Colonic mucosa (tissue), 4 donors: ENCODE measurements around the gene ERBIN. TPM values are rescaled to one million over a fixed set of nuclear protein-coding genes. Genes with fewer than 3 reads are reported as not detected.
"Not testable (repeated sequence)": the region's sequence is repeated elsewhere in the genome, so short reads cannot be mapped to it uniquely, and the experiment has no call there.

Source experiments
- DNase-seq: peaks from one replicate; pipeline ENCODE4 v3.0.0-alpha.2; 2020
- H3K27ac ChIP-seq: fragments of 200-600 bp; one replicate; pipeline ENCODE4 v1.8.0; 2021
- H3K27me3 ChIP-seq: fragments of 200-600 bp; one replicate; pipeline ENCODE4 v1.8.0; 2021
- H3K36me3 ChIP-seq: fragments of 200-600 bp; one replicate; pipeline ENCODE4 v1.8.0; 2021
- H3K4me1 ChIP-seq: fragments of 200-600 bp; one replicate; pipeline ENCODE4 v1.8.0; 2021; ENCODE audit warnings: mild to moderate bottlenecking
- H3K4me3 ChIP-seq: fragments of 200-600 bp; one replicate; pipeline ENCODE4 v1.8.0; 2021
- H3K9ac ChIP-seq, 2 donors: one replicate each; pipeline ENCODE4 v1.7.0; 2013; ENCODE audit warnings: control low read depth in 2 of 2, low read depth in 2 of 2, low read length in 2 of 2
- H3K9me3 ChIP-seq: fragments of 200-600 bp; one replicate; pipeline ENCODE4 v1.8.0; 2021
- intact Hi-C: fragments of 100-400 bp; cut with DNase I; formaldehyde crosslinking; loops from one replicate; pipeline ENCODE4 v1.14.1; 2022
- total RNA-seq, 2 donors: library from RNA; stranded (reverse); fragmentation: NEBNext Ultra II Directional in 1 of 2; extraction: Animal tissue kit (Norgen Biotek cat#: 25700) in 1 of 2; gene quantifications; one replicate each; pipeline ENCODE4 v1.2.1, GENCODE V29; 2021
- TF ChIP-seq, protein P1 (sequence below): fragments of 200-600 bp; IDR thresholded peaks from one replicate; pipeline ENCODE4 v1.8.0; 2022; ENCODE audit warnings: antibody characterized with exemption, mild to moderate bottlenecking
- donor health status: healthy.
- donor health status: DM: no; HTN: no; CAD: no.
- donor health status: DM: no; HTN: no; CAD: no.

ERBIN gene, protein sequence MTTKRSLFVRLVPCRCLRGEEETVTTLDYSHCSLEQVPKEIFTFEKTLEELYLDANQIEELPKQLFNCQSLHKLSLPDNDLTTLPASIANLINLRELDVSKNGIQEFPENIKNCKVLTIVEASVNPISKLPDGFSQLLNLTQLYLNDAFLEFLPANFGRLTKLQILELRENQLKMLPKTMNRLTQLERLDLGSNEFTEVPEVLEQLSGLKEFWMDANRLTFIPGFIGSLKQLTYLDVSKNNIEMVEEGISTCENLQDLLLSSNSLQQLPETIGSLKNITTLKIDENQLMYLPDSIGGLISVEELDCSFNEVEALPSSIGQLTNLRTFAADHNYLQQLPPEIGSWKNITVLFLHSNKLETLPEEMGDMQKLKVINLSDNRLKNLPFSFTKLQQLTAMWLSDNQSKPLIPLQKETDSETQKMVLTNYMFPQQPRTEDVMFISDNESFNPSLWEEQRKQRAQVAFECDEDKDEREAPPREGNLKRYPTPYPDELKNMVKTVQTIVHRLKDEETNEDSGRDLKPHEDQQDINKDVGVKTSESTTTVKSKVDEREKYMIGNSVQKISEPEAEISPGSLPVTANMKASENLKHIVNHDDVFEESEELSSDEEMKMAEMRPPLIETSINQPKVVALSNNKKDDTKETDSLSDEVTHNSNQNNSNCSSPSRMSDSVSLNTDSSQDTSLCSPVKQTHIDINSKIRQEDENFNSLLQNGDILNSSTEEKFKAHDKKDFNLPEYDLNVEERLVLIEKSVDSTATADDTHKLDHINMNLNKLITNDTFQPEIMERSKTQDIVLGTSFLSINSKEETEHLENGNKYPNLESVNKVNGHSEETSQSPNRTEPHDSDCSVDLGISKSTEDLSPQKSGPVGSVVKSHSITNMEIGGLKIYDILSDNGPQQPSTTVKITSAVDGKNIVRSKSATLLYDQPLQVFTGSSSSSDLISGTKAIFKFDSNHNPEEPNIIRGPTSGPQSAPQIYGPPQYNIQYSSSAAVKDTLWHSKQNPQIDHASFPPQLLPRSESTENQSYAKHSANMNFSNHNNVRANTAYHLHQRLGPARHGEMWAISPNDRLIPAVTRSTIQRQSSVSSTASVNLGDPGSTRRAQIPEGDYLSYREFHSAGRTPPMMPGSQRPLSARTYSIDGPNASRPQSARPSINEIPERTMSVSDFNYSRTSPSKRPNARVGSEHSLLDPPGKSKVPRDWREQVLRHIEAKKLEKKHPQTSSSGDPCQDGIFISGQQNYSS (N-terminal part only)
- 100 to 1,000 TPM in 1 of 2 donors, 10 to 100 TPM in 1; 69.3 to 110 TPM for total RNA-seq

DNA sequence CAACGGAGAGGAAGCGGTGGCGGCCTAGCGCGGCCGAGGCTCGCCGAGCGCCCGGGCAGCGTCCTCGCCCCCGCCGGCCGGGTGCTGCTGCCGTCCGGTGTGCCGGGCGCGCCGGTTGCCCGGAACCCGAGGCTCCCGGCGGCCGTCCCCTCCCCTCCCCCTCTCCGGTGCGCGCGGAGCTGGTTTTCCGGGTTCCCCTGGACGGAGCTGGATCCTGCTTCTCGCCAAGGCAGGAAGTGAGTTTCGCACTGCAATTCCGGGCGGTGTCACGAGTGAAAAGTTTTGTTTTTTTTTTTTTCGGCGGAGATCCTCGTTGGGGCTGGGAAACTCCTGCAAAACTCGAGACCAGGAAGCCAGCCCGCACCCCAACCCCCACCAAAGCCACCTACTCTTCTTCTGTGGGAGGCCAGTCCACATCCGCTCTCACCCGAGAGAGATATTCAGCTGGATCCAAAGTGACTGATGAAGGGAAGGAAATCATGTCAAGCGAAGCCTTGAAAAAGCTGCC lies at the start of gene ERBIN:
Gene ERBIN, plus strand, starts transcription at position 300 of the 508 bp plus-strand sequence. CDS start 66,144 bp downstream, outside the sequence.
- H3K27ac ChIP-seq: peak within 1 kb of the TSS; percentile 100
- H3K4me3 ChIP-seq: peak within 1 kb of the TSS; percentile 74
- peak; percentile 89 for DNase-seq
- no peaks in the 10 kb centered on the region for H3K9me3 ChIP-seq
- TF ChIP-seq, protein P1, sequence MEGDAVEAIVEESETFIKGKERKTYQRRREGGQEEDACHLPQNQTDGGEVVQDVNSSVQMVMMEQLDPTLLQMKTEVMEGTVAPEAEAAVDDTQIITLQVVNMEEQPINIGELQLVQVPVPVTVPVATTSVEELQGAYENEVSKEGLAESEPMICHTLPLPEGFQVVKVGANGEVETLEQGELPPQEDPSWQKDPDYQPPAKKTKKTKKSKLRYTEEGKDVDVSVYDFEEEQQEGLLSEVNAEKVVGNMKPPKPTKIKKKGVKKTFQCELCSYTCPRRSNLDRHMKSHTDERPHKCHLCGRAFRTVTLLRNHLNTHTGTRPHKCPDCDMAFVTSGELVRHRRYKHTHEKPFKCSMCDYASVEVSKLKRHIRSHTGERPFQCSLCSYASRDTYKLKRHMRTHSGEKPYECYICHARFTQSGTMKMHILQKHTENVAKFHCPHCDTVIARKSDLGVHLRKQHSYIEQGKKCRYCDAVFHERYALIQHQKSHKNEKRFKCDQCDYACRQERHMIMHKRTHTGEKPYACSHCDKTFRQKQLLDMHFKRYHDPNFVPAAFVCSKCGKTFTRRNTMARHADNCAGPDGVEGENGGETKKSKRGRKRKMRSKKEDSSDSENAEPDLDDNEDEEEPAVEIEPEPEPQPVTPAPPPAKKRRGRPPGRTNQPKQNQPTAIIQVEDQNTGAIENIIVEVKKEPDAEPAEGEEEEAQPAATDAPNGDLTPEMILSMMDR: no peak
- no peaks in the 10 kb centered on the region for H3K27me3 ChIP-seq
- H3K4me1 ChIP-seq: peaks cover 3% of the 10 kb centered on the region
- H3K36me3 ChIP-seq: no peaks in the 10 kb centered on the region
- peak within 1 kb of the TSS; percentile 88 to 100 for H3K9ac ChIP-seq
- intact Hi-C loops: loop anchor here (10.0 kb wide), 2 partner anchors 88 to 112 kb away; no protein-coding TSS in a partner anchor

DNA sequence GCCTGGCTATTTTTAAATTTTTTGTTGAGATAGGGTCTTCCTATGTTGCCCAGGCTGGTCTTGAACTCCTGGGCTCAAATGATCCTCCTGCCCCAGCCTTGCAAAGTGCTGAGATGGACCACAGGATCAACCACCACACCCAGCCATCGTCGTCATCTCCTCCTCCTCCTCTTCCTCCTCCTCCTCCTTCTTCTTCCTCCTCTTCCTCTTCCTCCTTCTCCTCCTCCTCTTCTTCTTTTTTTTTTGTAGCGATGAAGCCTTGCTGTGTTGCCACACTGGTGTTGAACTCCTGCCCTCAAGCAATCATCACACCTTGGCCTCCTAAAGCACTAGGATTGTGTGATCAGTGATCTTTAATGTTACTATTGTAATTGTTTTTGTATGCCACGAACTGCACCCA lies 49.4 kb upstream of the ERBIN start:
- no peak overlapping the region for H3K9ac ChIP-seq
- intact Hi-C loops: no loop called here
- H3K4me3 ChIP-seq: no peak overlapping the region
- DNase-seq: no peak
- no peaks in the 10 kb centered on the region for H3K9me3 ChIP-seq
- no peak overlapping the region for H3K27ac ChIP-seq
- peaks cover 28% of the 10 kb centered on the region for H3K27me3 ChIP-seq
- TF ChIP-seq, protein P1: no peak
- H3K4me1 ChIP-seq: no peaks in the 10 kb centered on the region
- no peaks in the 10 kb centered on the region for H3K36me3 ChIP-seq

DNA sequence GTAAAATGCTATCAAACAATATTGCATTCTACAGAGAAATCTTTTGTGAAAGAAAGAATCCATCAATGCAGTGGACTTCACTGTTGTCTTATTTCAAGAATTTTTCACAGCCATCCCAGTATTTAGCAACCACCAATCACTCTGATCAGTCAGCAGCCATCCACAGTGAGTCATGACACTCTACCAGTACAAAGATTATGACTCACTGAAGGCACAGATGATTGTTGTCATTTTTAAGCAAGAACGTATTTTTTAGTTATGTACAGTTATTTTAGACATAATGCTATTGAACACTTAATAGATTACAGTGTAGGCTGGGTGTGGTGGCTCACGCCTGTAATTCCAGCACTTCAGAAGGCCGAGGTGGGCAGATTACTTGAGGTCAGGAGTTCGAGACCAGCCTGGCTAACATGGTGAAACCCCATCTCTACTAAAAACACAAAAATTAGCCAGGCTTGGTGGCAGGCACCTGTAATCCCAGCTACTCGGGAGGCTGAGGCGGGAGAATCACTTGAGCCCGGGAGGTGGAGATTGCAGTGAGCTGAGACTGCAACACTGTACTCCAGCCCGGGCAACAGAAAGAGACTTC lies 46.6 kb upstream of the ERBIN start:
- DNase-seq, H3K9ac ChIP-seq, H3K9me3 ChIP-seq, H3K27ac ChIP-seq, H3K36me3 ChIP-seq, H3K4me1 ChIP-seq, intact Hi-C loops, H3K4me3 ChIP-seq: not testable (repeated sequence)
- H3K27me3 ChIP-seq: peaks cover 50% of the 10 kb centered on the region

DNA sequence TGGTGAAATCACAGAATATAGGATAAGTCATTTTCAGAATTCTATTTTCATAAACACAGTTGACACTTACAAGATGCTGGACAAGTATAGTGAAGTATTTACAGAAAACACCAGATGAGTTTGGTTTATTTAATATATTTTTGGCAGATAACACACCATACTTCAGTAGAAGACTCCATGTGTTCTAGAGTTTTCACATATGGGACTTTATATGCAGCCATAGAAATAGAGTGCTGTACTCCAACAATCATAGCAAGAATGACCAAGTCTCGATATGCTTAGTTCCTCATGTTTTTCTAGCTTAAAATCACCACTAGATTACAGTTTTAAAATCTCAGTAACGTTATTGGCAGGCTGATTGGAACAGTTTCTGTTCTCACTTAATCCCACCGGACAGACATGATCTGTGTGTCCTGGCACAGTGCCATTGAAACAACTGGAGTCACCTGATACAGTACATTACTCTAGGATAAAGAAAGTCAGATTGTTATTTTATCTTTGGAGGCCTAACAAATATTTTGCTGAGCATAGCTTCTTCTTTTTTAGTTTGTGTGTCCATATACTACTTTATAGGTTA lies 45.8 kb upstream of the ERBIN start:
- Histone ChIP-seq H3K27me3 (peaks cover 45% of the 10 kb centered on the region), H3K4me1 (no peaks in the 10 kb centered on the region), H3K4me3 (no peak overlapping the region), H3K27ac (no peak overlapping the region), H3K36me3 (no peaks in the 10 kb centered on the region), H3K9me3 (no peaks in the 10 kb centered on the region), H3K9ac (no peak overlapping the region)
- DNase-seq: no peak
- TF ChIP-seq, protein P1: no peak
- intact Hi-C loops: no loop called here

DNA sequence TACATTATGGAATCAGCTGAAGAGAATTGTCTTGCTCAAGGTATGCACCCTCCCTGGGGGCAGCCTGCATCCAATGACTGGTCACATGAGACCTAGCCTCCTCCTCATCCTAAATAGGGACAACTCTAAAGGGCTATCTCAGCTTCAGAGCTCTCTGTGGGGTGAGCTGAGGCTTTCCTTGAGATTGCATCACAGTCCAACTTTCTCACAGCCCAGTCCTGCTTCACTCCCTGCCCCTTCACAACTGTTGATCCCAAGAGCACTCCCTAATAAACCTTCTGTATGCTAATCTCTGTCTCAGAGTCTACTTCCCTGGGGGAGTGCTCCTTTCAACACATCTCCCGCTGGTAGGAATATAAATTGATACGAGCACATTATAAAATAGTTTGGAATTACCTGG lies 44.1 kb upstream of the ERBIN start:
- Histone ChIP-seq H3K36me3 (no peaks in the 10 kb centered on the region), H3K9me3 (no peaks in the 10 kb centered on the region), H3K9ac (no peak overlapping the region), H3K4me1 (no peaks in the 10 kb centered on the region), H3K4me3 (no peak overlapping the region), H3K27ac (no peak overlapping the region), H3K27me3 (peaks cover 44% of the 10 kb centered on the region)
- intact Hi-C loops: no loop called here
- TF ChIP-seq, protein P1: no peak
- DNase-seq: no peak
